Measurements from ENCODE around the gene MRLN.
"Not testable (repeated sequence)": the region's sequence is repeated elsewhere in the genome, so short reads cannot be mapped to it uniquely, and the experiment has no call there.

MRLN gene

DNA sequence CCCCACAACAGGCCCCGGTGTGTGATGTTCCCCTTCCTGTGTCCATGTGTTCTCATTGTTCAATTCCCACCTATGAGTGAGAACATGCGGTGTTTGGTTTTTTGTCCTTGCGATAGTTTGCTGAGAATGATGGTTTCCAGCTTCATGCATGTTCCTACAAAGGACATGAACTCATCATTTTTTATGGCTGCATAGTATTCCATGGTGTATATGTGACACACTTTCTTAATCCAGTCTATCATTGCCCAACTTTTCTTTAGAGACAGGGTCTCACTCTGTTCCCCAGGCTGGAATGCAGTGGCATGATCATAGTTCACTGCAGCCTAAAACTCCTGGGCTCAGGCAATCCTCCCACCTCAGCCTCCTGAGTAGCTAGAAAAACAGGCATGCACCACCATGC is 32.2 kb upstream of the MRLN start:
- POLR2A ChIA-PET; CTCF ChIA-PET; DNase-seq (ENCODE audit: extremely low spot score): not testable (repeated sequence)

DNA sequence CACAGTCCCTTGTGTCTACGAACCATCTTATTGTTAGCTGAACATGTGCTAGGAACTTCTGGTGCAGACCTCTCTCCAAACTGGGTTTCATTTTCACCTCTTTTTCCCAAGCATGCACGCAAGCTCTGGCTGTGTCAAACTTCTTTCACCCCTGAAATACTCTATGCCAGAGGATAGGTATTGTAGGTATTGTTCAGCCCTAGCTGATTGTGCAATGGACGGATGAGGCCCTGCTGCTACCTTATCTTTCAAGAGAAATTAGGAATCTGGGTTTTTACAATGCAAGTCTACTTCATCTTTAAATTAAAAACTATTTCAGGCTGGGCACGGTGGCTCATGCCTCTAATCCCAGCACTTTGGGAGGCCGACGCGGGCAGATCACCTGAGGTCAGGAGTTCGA is 28.3 kb upstream of the MRLN start:
- POLR2A ChIA-PET, result no interaction called here
- TF ChIP-seq, protein P1, sequence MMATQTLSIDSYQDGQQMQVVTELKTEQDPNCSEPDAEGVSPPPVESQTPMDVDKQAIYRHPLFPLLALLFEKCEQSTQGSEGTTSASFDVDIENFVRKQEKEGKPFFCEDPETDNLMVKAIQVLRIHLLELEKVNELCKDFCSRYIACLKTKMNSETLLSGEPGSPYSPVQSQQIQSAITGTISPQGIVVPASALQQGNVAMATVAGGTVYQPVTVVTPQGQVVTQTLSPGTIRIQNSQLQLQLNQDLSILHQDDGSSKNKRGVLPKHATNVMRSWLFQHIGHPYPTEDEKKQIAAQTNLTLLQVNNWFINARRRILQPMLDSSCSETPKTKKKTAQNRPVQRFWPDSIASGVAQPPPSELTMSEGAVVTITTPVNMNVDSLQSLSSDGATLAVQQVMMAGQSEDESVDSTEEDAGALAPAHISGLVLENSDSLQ (IDR thresholded peaks at IDR 0.05), result no peak
- TF ChIP-seq ELF4 (IDR thresholded peaks at IDR 0.05) (no peak), FOXK2 (IDR thresholded peaks at IDR 0.05) (no peak), NFRKB (IDR thresholded peaks at IDR 0.05) (no peak), L3MBTL2 (conservative IDR thresholded peaks at IDR 0.05) (no peak), BHLHE40 (IDR thresholded peaks at IDR 0.05; ENCODE audit: borderline replicate concordance) (no peak), LEF1 (IDR thresholded peaks at IDR 0.05; ENCODE audit: borderline replicate concordance) (no peak), SUZ12 (IDR thresholded peaks at IDR 0.05) (no peak), TARDBP (IDR thresholded peaks at IDR 0.05) (no peak), CTBP1 (IDR thresholded peaks at IDR 0.05; ENCODE audit: borderline replicate concordance) (no peak), ARNT (IDR thresholded peaks at IDR 0.05) (no peak)
- CTCF ChIA-PET, result no interaction called here
- no peak for DNase-seq (ENCODE audit: extremely low spot score)

DNA sequence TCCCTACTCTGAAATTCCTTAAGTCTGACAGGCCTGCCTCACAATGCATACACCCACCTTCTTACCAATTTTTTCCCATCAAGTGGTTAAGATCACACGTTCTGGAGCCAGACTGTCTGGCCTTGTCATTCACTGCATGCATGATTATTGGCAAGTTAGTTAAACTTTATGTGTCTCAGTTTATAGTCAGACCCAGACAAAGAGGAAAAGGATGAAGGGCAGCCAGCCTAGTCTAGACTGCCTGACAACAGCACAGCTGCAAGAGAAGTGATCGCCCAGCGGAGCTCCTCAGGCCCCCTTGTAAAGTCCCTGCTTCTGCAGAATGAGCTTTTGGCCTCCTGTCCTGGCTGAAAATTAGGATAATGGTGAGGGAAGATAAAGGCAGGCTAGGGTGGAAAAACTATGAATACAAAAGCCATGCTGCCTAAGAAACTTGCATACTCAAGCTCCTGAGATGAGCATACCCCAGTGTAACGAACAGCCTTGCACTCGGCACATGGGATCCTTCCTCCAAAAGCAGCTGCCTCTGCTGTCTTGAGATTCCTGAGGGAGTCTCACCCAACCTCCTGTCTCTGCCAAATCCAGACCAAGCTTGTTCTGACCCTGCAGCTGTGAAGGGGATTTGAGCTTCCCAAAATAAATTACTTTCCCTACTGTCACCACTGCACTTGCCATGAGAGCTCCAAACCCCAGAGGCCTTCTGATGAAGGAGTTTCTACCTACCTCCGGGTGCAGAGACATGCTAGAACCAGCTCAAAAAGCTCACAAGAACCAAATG is 26.7 kb upstream of the MRLN start:
- DNase-seq (ENCODE audit: extremely low spot score), result no peak
- ChIA-PET POLR2A (no interaction called here), CTCF (interaction anchor here (0.8 kb wide), 1 partner anchor 19 kb away, joined by 3 read pairs; no protein-coding TSS in a partner anchor)
- TF ChIP-seq FOXA1 (IDR thresholded peaks at IDR 0.05) (no peak), HDGF (IDR thresholded peaks at IDR 0.05; ENCODE audit: borderline replicate concordance) (no peak), ELF4 (IDR thresholded peaks at IDR 0.05) (no peak), FOXM1 (IDR thresholded peaks at IDR 0.05; ENCODE audit: borderline replicate concordance) (no peak), SUZ12 (IDR thresholded peaks at IDR 0.05) (no peak), LEF1 (IDR thresholded peaks at IDR 0.05; ENCODE audit: borderline replicate concordance) (no peak)

DNA sequence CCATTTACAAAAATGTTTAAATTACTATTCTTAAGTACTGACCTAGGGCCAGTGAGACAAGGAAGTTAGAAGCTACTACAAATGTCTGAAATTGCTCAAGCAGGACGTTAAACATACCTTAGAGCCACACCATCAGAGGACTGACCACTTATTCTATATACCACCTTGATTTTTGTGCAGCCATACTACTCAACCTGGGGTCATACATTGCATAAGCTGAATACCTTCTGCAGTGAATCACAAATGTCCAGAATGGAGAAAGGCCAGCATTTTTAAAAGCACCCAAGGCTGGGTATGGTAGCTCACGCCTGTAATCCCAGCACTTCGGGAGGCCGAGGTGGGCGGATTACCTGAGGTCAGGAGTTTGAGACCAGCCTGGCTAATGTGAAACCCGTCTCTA is 21.2 kb upstream of the MRLN start:
- ChIA-PET CTCF (interaction anchor here (1.6 kb wide), 1 partner anchor 65 kb away, joined by 3 read pairs; the partner anchor contains the start of gene SLC16A9), POLR2A (no interaction called here)
- TF ChIP-seq FOXA1 (IDR thresholded peaks at IDR 0.05) (no peak), CTBP1 (IDR thresholded peaks at IDR 0.05; ENCODE audit: borderline replicate concordance) (no peak), TARDBP (IDR thresholded peaks at IDR 0.05) (no peak), BHLHE40 (IDR thresholded peaks at IDR 0.05; ENCODE audit: borderline replicate concordance) (no peak), ARNT (IDR thresholded peaks at IDR 0.05) (no peak), SUZ12 (IDR thresholded peaks at IDR 0.05) (no peak), ELF4 (IDR thresholded peaks at IDR 0.05) (no peak), NFRKB (IDR thresholded peaks at IDR 0.05) (no peak), SP1 (IDR thresholded peaks at IDR 0.05) (no peak), L3MBTL2 (conservative IDR thresholded peaks at IDR 0.05) (no peak), FOXK2 (IDR thresholded peaks at IDR 0.05) (no peak), FOXM1 (IDR thresholded peaks at IDR 0.05; ENCODE audit: borderline replicate concordance) (no peak), LEF1 (IDR thresholded peaks at IDR 0.05; ENCODE audit: borderline replicate concordance) (no peak), HDGF (IDR thresholded peaks at IDR 0.05; ENCODE audit: borderline replicate concordance) (no peak), ZNF384 (IDR thresholded peaks at IDR 0.05) (no peak)
- TF ChIP-seq, protein P1 (IDR thresholded peaks at IDR 0.05), result no peak
- DNase-seq (ENCODE audit: extremely low spot score), result no peak

DNA sequence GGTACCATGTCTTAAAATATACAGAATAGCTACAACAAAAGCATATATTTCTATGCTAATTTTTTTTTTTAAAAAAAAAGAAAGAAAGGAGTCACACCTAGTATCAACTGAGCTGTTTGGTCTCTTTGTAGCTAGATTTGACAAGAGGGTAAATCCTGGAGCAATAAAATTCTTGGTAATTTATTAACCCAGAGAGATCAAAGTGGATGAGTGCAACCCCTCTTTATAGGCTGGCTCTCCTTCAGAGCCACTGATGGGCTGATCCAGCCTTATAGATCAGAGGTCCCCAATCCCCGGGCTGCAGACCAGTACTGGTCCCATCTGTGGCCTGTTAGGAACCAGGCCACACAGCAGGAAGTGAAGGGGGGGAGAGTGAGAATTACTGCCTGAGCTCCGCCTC is 19.8 kb upstream of the MRLN start:
- TF ChIP-seq L3MBTL2 (conservative IDR thresholded peaks at IDR 0.05) (no peak), HDGF (IDR thresholded peaks at IDR 0.05; ENCODE audit: borderline replicate concordance) (no peak), FOXA1 (IDR thresholded peaks at IDR 0.05) (no peak), ELF4 (IDR thresholded peaks at IDR 0.05) (no peak), TARDBP (IDR thresholded peaks at IDR 0.05) (no peak), CTBP1 (IDR thresholded peaks at IDR 0.05; ENCODE audit: borderline replicate concordance) (no peak), ARNT (IDR thresholded peaks at IDR 0.05) (no peak), SP1 (IDR thresholded peaks at IDR 0.05) (no peak), LEF1 (IDR thresholded peaks at IDR 0.05; ENCODE audit: borderline replicate concordance) (no peak), ZNF384 (IDR thresholded peaks at IDR 0.05) (no peak), NFRKB (IDR thresholded peaks at IDR 0.05) (no peak), FOXK2 (IDR thresholded peaks at IDR 0.05) (no peak), SUZ12 (IDR thresholded peaks at IDR 0.05) (no peak), FOXM1 (IDR thresholded peaks at IDR 0.05; ENCODE audit: borderline replicate concordance) (no peak), BHLHE40 (IDR thresholded peaks at IDR 0.05; ENCODE audit: borderline replicate concordance) (no peak)
- TF ChIP-seq, protein P1 (IDR thresholded peaks at IDR 0.05), result no peak
- ChIA-PET CTCF (no interaction called here), POLR2A (no interaction called here)
- DNase-seq (ENCODE audit: extremely low spot score), result no peak

DNA sequence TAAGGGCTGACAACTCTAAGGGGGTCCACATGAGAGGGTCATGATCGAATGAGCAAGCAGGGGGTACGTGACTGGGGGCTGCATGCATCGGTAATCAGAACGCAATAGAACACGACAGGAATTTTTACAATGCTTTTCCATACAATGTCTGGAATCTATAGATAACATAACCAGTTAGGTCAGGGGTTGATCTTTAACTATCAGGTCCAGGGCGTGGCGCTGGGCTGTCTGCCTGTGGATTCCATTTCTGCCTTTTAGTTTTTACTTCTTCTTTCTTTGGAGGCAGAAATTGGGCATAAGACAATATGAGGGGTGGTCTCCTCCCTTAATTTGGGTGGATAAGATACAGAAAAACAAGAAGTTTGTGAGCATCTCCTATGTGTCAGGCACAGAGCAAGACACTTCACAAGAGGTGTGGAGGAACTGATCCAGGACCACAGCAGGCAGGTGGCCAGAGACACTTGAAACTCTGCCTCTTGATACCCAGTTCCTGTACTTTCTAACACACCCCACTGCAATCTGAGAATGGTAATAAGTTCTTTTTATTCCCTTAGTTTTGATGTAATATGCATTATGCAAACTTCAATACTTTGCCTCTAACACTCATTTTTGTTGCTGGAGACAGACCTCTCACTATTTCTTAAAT is 18.0 kb upstream of the MRLN start:
- CTCF ChIA-PET, result no interaction called here
- no peak for TF ChIP-seq FOXM1 (IDR thresholded peaks at IDR 0.05; ENCODE audit: borderline replicate concordance)
- TF ChIP-seq, protein P1 (IDR thresholded peaks at IDR 0.05), result no peak
- TF ChIP-seq FOXK2 (IDR thresholded peaks at IDR 0.05), result no peak
- TF ChIP-seq FOXA1 (IDR thresholded peaks at IDR 0.05), result no peak
- no peak for TF ChIP-seq SP1 (IDR thresholded peaks at IDR 0.05)
- no peak for TF ChIP-seq CTBP1 (IDR thresholded peaks at IDR 0.05; ENCODE audit: borderline replicate concordance)
- TF ChIP-seq L3MBTL2 (conservative IDR thresholded peaks at IDR 0.05), result no peak
- no peak for TF ChIP-seq BHLHE40 (IDR thresholded peaks at IDR 0.05; ENCODE audit: borderline replicate concordance)
- TF ChIP-seq TARDBP (IDR thresholded peaks at IDR 0.05), result no peak
- TF ChIP-seq ZNF384 (IDR thresholded peaks at IDR 0.05), result no peak
- TF ChIP-seq ELF4 (IDR thresholded peaks at IDR 0.05), result no peak
- TF ChIP-seq LEF1 (IDR thresholded peaks at IDR 0.05; ENCODE audit: borderline replicate concordance), result no peak
- no peak for TF ChIP-seq HDGF (IDR thresholded peaks at IDR 0.05; ENCODE audit: borderline replicate concordance)
- no peak for DNase-seq (ENCODE audit: extremely low spot score)
- POLR2A ChIA-PET, result no interaction called here
